WTC11 (cell line): ENCODE data around the gene SIRT2. TPM values are rescaled to one million over a fixed set of nuclear protein-coding genes. Genes with fewer than 3 reads are reported as not detected.

Experiments used
- ATAC-seq: fragments of 200-7000 bp; cut with Tn5 transposase; 2 replicates; pipeline ENCODE4 v1.10.0; 2021; ENCODE audit warnings: mild to moderate bottlenecking, moderate library complexity
- CTCF ChIA-PET: fragments of 300-600 bp; sonication (Branson Sonifier 250); formaldehyde crosslinking; loops from one replicate; lab custom pipeline; 2021; ENCODE audit warnings: antibody characterized with exemption; lab: Charles Lee
- POLR2A ChIA-PET: fragments of 350-600 bp; sonication (Branson Sonifier 250); formaldehyde crosslinking; loops from one replicate; lab custom pipeline; 2021; ENCODE audit warnings: antibody characterized with exemption; lab: Charles Lee
- DNase-seq: peaks from one replicate; pipeline ENCODE4 v3.0.0; 2021; ENCODE audit warnings: low spot score
- H3K27ac Mint-ChIP-seq: 2 replicates; pipeline ENCODE4 v1.8.0; 2021; ENCODE audit warnings: mixed read lengths
- H3K27me3 Mint-ChIP-seq: 2 replicates; pipeline ENCODE4 v1.8.0; 2021; ENCODE audit warnings: low read depth, mild to moderate bottlenecking, moderate library complexity, mixed read lengths
- H3K36me3 Mint-ChIP-seq: 2 replicates; pipeline ENCODE4 v1.8.0; 2021; ENCODE audit warnings: mixed read lengths
- H3K4me1 Mint-ChIP-seq: 2 replicates; pipeline ENCODE4 v1.8.0; 2022; ENCODE audit warnings: mixed read lengths
- H3K4me3 Mint-ChIP-seq: 2 replicates; pipeline ENCODE4 v1.8.0; 2021; ENCODE audit warnings: mild to moderate bottlenecking, moderate library complexity, mixed read lengths
- H3K9me3 Mint-ChIP-seq: 2 replicates; pipeline ENCODE4 v1.8.0; 2021; ENCODE audit warnings: mixed read lengths
- ARID4B ChIP-seq: sonication (generic); formaldehyde crosslinking; IDR thresholded peaks from 2 replicates; pipeline ENCODE4 v1.8.0; 2023; ENCODE audit warnings: missing genetic modification reagents, mild to moderate bottlenecking, borderline replicate concordance
- E2F1 ChIP-seq: sonication (generic); formaldehyde crosslinking; IDR thresholded peaks from 2 replicates; pipeline ENCODE4 v1.8.0; 2022; ENCODE audit warnings: mild to moderate bottlenecking, missing genetic modification reagents
- ELF4 ChIP-seq: sonication (generic); formaldehyde crosslinking; IDR thresholded peaks from 2 replicates; pipeline ENCODE4 v1.8.1; 2022; ENCODE audit warnings: low read depth, mild to moderate bottlenecking, moderate library complexity, missing genetic modification reagents
- FOXJ3 ChIP-seq: sonication (generic); formaldehyde crosslinking; IDR thresholded peaks from 2 replicates; pipeline ENCODE4 v1.9.0; 2021; ENCODE audit warnings: missing genetic modification reagents, mild to moderate bottlenecking, borderline replicate concordance
- FOXP1 ChIP-seq: sonication (generic); formaldehyde crosslinking; IDR thresholded peaks from 2 replicates; pipeline ENCODE4 v1.8.0; 2022; ENCODE audit warnings: missing genetic modification reagents, mild to moderate bottlenecking, moderate library complexity, borderline replicate concordance
- HMGA2 ChIP-seq: fragments of 250-450 bp; sonication (Bioruptor Pico); IDR thresholded peaks from 2 replicates; pipeline ENCODE4 v1.4.0; 2021; ENCODE audit warnings: mild to moderate bottlenecking, moderate library complexity
- NFE2L1 ChIP-seq: sonication (generic); formaldehyde crosslinking; IDR thresholded peaks from 2 replicates; pipeline ENCODE4 v1.8.1; 2023; ENCODE audit warnings: missing genetic modification reagents
- NFYB ChIP-seq: sonication (generic); formaldehyde crosslinking; conservative IDR thresholded peaks from 2 replicates; pipeline ENCODE4 v1.8.0; 2022; ENCODE audit warnings: low read depth, missing genetic modification reagents
- NR1H2 ChIP-seq: sonication (generic); formaldehyde crosslinking; IDR thresholded peaks from 2 replicates; pipeline ENCODE4 v1.9.0; 2021; ENCODE audit warnings: mild to moderate bottlenecking, moderate library complexity, missing genetic modification reagents
- NR2C2 ChIP-seq: sonication (generic); formaldehyde crosslinking; IDR thresholded peaks from 2 replicates; pipeline ENCODE4 v1.8.0; 2022; ENCODE audit warnings: mild to moderate bottlenecking, missing genetic modification reagents
- PRRX2 ChIP-seq: fragments of 250-450 bp; sonication (Bioruptor Pico); IDR thresholded peaks from 2 replicates; pipeline ENCODE4 v1.8.0; 2021; ENCODE audit warnings: mild to moderate bottlenecking
- ZNF138 ChIP-seq: sonication (generic); formaldehyde crosslinking; conservative IDR thresholded peaks from 2 replicates; pipeline ENCODE4 v1.8.1; 2022; ENCODE audit warnings: mild to moderate bottlenecking, moderate library complexity, missing genetic modification reagents
- ZNF232 ChIP-seq: sonication (generic); formaldehyde crosslinking; IDR thresholded peaks from 2 replicates; pipeline ENCODE4 v1.8.0; 2022; ENCODE audit warnings: mild to moderate bottlenecking, missing genetic modification reagents
- total RNA-seq: library from RNA; stranded (reverse); gene quantifications from 3 replicates; pipeline ENCODE4 v1.2.3, GENCODE V29; 2021
- TF ChIP-seq, protein P1 (sequence below): fragments of 250-450 bp; sonication (Bioruptor Pico); IDR thresholded peaks from 2 replicates; pipeline ENCODE4 v1.9.0; 2021; ENCODE audit warnings: moderate library complexity, mild to moderate bottlenecking, inconsistent platforms, borderline replicate concordance
- TF ChIP-seq, protein P2 (sequence below): sonication (generic); formaldehyde crosslinking; IDR thresholded peaks from 2 replicates; pipeline ENCODE4 v1.8.0; 2022; ENCODE audit warnings: mild to moderate bottlenecking, missing genetic modification reagents
- TF ChIP-seq, protein P3 (sequence below): sonication (generic); formaldehyde crosslinking; IDR thresholded peaks from 2 replicates; pipeline ENCODE4 v1.8.1; 2022; ENCODE audit warnings: mild to moderate bottlenecking, moderate library complexity, missing genetic modification reagents

SIRT2 gene
- total RNA-seq, 1 experiment from 2014 or later = 9.5 TPM

- no peak overlapping the region for H3K27ac Mint-ChIP-seq
- no peak for TF ChIP-seq NR2C2
- TF ChIP-seq NFE2L1 (CRISPR knock-in tag) = no peak
- no peak for TF ChIP-seq ZNF138 (CRISPR knock-in tag)
- TF ChIP-seq, protein P1, sequence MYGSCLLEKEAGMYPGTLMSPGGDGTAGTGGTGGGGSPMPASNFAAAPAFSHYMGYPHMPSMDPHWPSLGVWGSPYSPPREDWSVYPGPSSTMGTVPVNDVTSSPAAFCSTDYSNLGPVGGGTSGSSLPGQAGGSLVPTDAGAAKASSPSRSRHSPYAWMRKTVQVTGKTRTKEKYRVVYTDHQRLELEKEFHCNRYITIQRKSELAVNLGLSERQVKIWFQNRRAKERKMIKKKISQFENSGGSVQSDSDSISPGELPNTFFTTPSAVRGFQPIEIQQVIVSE = no peak
- no peak for TF ChIP-seq ZNF232
- no peak for TF ChIP-seq E2F1 (CRISPR knock-in tag)
- TF ChIP-seq PRRX2 (CRISPR knock-in tag) = no peak
- TF ChIP-seq NFYB (CRISPR knock-in tag) = no peak
- TF ChIP-seq, protein P2, sequence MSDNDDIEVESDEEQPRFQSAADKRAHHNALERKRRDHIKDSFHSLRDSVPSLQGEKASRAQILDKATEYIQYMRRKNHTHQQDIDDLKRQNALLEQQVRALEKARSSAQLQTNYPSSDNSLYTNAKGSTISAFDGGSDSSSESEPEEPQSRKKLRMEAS = no peak
- no peak for TF ChIP-seq FOXP1 (CRISPR knock-in tag)
- no peak for TF ChIP-seq ELF4 (CRISPR knock-in tag)
- TF ChIP-seq NR1H2 (CRISPR knock-in tag) = no peak
- TF ChIP-seq HMGA2 (CRISPR knock-in tag) = no peak
- TF ChIP-seq FOXJ3 (CRISPR knock-in tag) = no peak
- no peaks in the 10 kb centered on the region; the same call in 1 of the 2 replicates for H3K27me3 Mint-ChIP-seq
- DNase-seq (no peak), ATAC-seq (no peak)
- no peak overlapping the region for H3K4me3 Mint-ChIP-seq
- CTCF ChIA-PET = interaction anchor here (0.6 to 1.9 kb wide), 3 partner anchors 50 to 146 kb away, joined by 3 to 5 read pairs (median 4); partner anchors contain the start of genes MRPS12 and SARS2
- no peaks in the 10 kb centered on the region for H3K36me3 Mint-ChIP-seq
- peaks cover 26% of the 10 kb centered on the region for H3K4me1 Mint-ChIP-seq
- POLR2A ChIA-PET = no interaction called here
- no peaks in the 10 kb centered on the region for H3K9me3 Mint-ChIP-seq
These were observed 18.4 kb downstream of the SIRT2 start for GRCh38 chr19:38880882-38881609.

- POLR2A ChIA-PET = no interaction called here
- DNase-seq = peak; percentile 41
- Mint-ChIP-seq H3K4me1 (peaks cover 26% of the 10 kb centered on the region), H3K27ac (no peak overlapping the region), H3K9me3 (no peaks in the 10 kb centered on the region), H3K4me3 (no peak overlapping the region), H3K36me3 (no peaks in the 10 kb centered on the region), H3K27me3 (no peaks in the 10 kb centered on the region; the same call in 1 of the 2 replicates)
- TF ChIP-seq, protein P2 = no peak
- TF ChIP-seq, protein P3, sequence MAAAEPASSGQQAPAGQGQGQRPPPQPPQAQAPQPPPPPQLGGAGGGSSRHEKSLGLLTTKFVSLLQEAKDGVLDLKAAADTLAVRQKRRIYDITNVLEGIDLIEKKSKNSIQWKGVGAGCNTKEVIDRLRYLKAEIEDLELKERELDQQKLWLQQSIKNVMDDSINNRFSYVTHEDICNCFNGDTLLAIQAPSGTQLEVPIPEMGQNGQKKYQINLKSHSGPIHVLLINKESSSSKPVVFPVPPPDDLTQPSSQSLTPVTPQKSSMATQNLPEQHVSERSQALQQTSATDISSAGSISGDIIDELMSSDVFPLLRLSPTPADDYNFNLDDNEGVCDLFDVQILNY (CRISPR knock-in tag) = no peak
- TF ChIP-seq ARID4B (CRISPR knock-in tag) = no peak
- CTCF ChIA-PET = interaction anchor here (0.6 to 7.1 kb wide), 5 partner anchors 7 to 145 kb away, joined by 3 to 43 read pairs (median 4); partner anchors contain the start of genes MRPS12 and SARS2
- no peak for ATAC-seq
These were observed 19.1 kb downstream of the SIRT2 start for GRCh38 chr19:38880076-38880881.
